NCI-H2029 (cell line): ENCODE results near the gene SP140L.
A peak's percentile ranks its signal among the peaks of the same experiment; 100 is the strongest.
"Not testable (repeated sequence)": the region's sequence is repeated elsewhere in the genome, so short reads cannot be mapped to it uniquely, and the experiment has no call there.

Experiments used
- DNase-seq: peaks from one replicate; lab custom pipeline; 2025; lab: John Stamatoyannopoulos, UW

The SP140L gene

GRCh38 chr2:230323385-230324106 is 3.4 kb upstream of the SP140L start:
- no peak for DNase-seq

- DNase-seq, result peak; percentile 15
Observed at GRCh38 chr2:230324503-230324902, 2.5 kb upstream of the SP140L start.

- no peak for DNase-seq
Observed at GRCh38 chr2:230325316-230326243, 1.4 kb upstream of the SP140L start.

- DNase-seq, result peak; percentile 32
Observed at GRCh38 chr2:230327418-230328154, 593 bp downstream of the SP140L start.

- DNase-seq, result no peak
Observed at GRCh38 chr2:230328155-230328458, 1.1 kb downstream of the SP140L start.

- no peak for DNase-seq
Observed at GRCh38 chr2:230329946-230330605, 3.1 kb downstream of the SP140L start.

- no peak for DNase-seq
Observed at GRCh38 chr2:230330725-230331124, 3.7 kb downstream of the SP140L start.

GRCh38 chr2:230335461-230335863 is 8.5 kb downstream of the SP140L start:
- DNase-seq, result no peak

- DNase-seq, result no peak
Observed at GRCh38 chr2:230335864-230336506, 9.0 kb downstream of the SP140L start.

GRCh38 chr2:230341936-230342528 is 15.0 kb downstream of the SP140L start:
- not testable (repeated sequence) for DNase-seq

GRCh38 chr2:230343041-230343624 is 16.1 kb downstream of the SP140L start:
- not testable (repeated sequence) for DNase-seq

- no peak for DNase-seq
Observed at GRCh38 chr2:230343747-230344146, 16.8 kb downstream of the SP140L start.

- no peak for DNase-seq
Observed at GRCh38 chr2:230346465-230346864, 19.5 kb downstream of the SP140L start.

- no peak for DNase-seq
Observed at GRCh38 chr2:230346921-230347533, 20.0 kb downstream of the SP140L start.

GRCh38 chr2:230347659-230348305 is 20.8 kb downstream of the SP140L start:
- no peak for DNase-seq

GRCh38 chr2:230348787-230349186 is 21.8 kb downstream of the SP140L start:
- DNase-seq, result no peak

GRCh38 chr2:230356084-230356483 is 29.1 kb downstream of the SP140L start:
- DNase-seq, result no peak

GRCh38 chr2:230358305-230358704 is 31.3 kb downstream of the SP140L start:
- DNase-seq, result no peak

GRCh38 chr2:230360028-230360427 is 33.0 kb downstream of the SP140L start:
- DNase-seq, result no peak
